Liver (tissue), 9 donors: ENCODE data around the gene HNRNPM. TPM values are rescaled to one million over a fixed set of nuclear protein-coding genes. Genes with fewer than 3 reads are reported as not detected.

Experiments used
- DNase-seq: peaks from one replicate; pipeline ENCODE4 v3.0.0-alpha.2; 2017; ENCODE audit warnings: low spot score
- H3K27ac ChIP-seq, 2 donors: one replicate each; pipeline ENCODE4 v1.7.0; 2013; ENCODE audit warnings: inconsistent platforms in 2 of 2, low read length in 2 of 2, control low read depth in 1 of 2, low read depth in 1 of 2, mild to moderate bottlenecking in 1 of 2
- H3K27me3 ChIP-seq, 4 donors: one replicate each; pipeline versions ENCODE4 v1.6.1 to v1.7.0; 2013; ENCODE audit warnings: low read length in 3 of 4, inconsistent platforms in 1 of 4, mild to moderate bottlenecking in 1 of 4, moderate library complexity in 1 of 4; ENCODE audit not compliant: control insufficient read depth in 4 of 4, insufficient read depth in 4 of 4
- H3K36me3 ChIP-seq, 4 donors: one replicate each; pipeline versions ENCODE4 v1.6.1 to v1.7.0; 2013; ENCODE audit warnings: low read length in 3 of 4, mild to moderate bottlenecking in 3 of 4, low read depth in 1 of 4, moderate library complexity in 1 of 4; ENCODE audit not compliant: control insufficient read depth in 4 of 4, insufficient read depth in 3 of 4
- H3K4me1 ChIP-seq, 4 donors: one replicate each; pipeline versions ENCODE4 v1.6.1 to v1.7.0; 2013; ENCODE audit warnings: low read length in 3 of 4, mild to moderate bottlenecking in 3 of 4, moderate library complexity in 1 of 4; ENCODE audit not compliant: control insufficient read depth in 4 of 4, insufficient read depth in 4 of 4
- H3K4me3 ChIP-seq, 3 donors: one replicate each; pipeline versions ENCODE4 v1.6.1 to v1.7.0; 2013; ENCODE audit warnings: low read length in 3 of 3, control low read depth in 1 of 3, low read depth in 1 of 3, mild to moderate bottlenecking in 1 of 3
- H3K9ac ChIP-seq, 2 donors: one replicate each; pipeline ENCODE4 v1.7.0; 2013; ENCODE audit warnings: low read length in 2 of 2, mild to moderate bottlenecking in 2 of 2, moderate library complexity in 2 of 2, control low read depth in 1 of 2, low read depth in 1 of 2
- H3K9me3 ChIP-seq, 4 donors: one replicate each; pipeline versions ENCODE4 v1.6.1 to v1.7.0; 2013; ENCODE audit warnings: low read length in 3 of 4; ENCODE audit not compliant: control insufficient read depth in 4 of 4
- EGR1 ChIP-seq, 2 donors: IDR thresholded peaks; 2 replicates each; pipeline ENCODE4 v1.6.1; 2016 to 2018; ENCODE audit warnings: antibody characterized with exemption in 2 of 2, low read depth in 2 of 2
- FOXA1 ChIP-seq: IDR thresholded peaks from 2 replicates; pipeline ENCODE4 v1.6.1; 2016; ENCODE audit warnings: antibody characterized with exemption
- GABPA ChIP-seq, 2 donors: IDR thresholded peaks in 1 of 2; conservative IDR thresholded peaks in 1 of 2; 2 replicates each; pipeline ENCODE4 v1.6.1; 2016; ENCODE audit warnings: antibody characterized with exemption in 2 of 2, mild to moderate bottlenecking in 1 of 2, moderate library complexity in 1 of 2
- HNF4G ChIP-seq: IDR thresholded peaks from 2 replicates; pipeline ENCODE4 v1.6.1; 2016; ENCODE audit warnings: antibody characterized with exemption
- JUND ChIP-seq, 2 donors: IDR thresholded peaks; 2 replicates each; pipeline ENCODE4 v1.6.1; 2016; ENCODE audit warnings: antibody characterized with exemption in 2 of 2
- RAD21 ChIP-seq, 2 donors: IDR thresholded peaks; 2 replicates each; pipeline ENCODE4 v1.6.1; 2016; ENCODE audit warnings: antibody characterized with exemption in 2 of 2, mild to moderate bottlenecking in 2 of 2
- SP1 ChIP-seq: IDR thresholded peaks from 2 replicates; pipeline ENCODE4 v1.6.1; 2018; ENCODE audit warnings: antibody characterized with exemption, mild to moderate bottlenecking
- TAF1 ChIP-seq: conservative IDR thresholded peaks from 2 replicates; pipeline ENCODE4 v1.6.1; 2016; ENCODE audit warnings: antibody characterized with exemption, mild to moderate bottlenecking
- YY1 ChIP-seq: IDR thresholded peaks from 2 replicates; pipeline ENCODE4 v1.6.1; 2016; ENCODE audit warnings: antibody characterized with exemption, mild to moderate bottlenecking
- WGBS: extraction: QIAGEN DNeasy Blood & Tissue Kit; methylation state at CpG from one replicate; pipeline ENCODE4 v1.1.7; 2013; 5-methylcytosine and 5-hydroxymethylcytosine counted together
- polyA plus RNA-seq, 2 donors: library from polyadenylated mRNA; stranded (reverse) in 1 of 2; unstranded in 1 of 2; fragments of 200-250 nt in 1 of 2; fragments of >200 nt in 1 of 2; fragmentation: Nextera tagmentation in 1 of 2; extraction: Ambion mirVana in 1 of 2; gene quantifications; one replicate each; pipeline versions ENCODE4 v1.2.1 to v1.2.3, GENCODE V29; 2013 to 2015
- total RNA-seq, 2 donors: library from RNA; depleted of rRNA; stranded (reverse); fragments of >200 nt; gene quantifications; one replicate each; pipeline ENCODE4 v1.2.3, GENCODE V29; 2014
- TF ChIP-seq, protein P1 (sequence below): IDR thresholded peaks from 2 replicates; pipeline ENCODE4 v1.6.1; 2016; ENCODE audit warnings: antibody characterized with exemption
- TF ChIP-seq, protein P2 (sequence below): IDR thresholded peaks from 2 replicates; pipeline ENCODE4 v1.6.1; 2016; ENCODE audit warnings: antibody characterized with exemption
- TF ChIP-seq, protein P3 (sequence below): IDR thresholded peaks from 2 replicates; pipeline ENCODE4 v1.6.1; 2016; ENCODE audit warnings: antibody characterized with exemption, mild to moderate bottlenecking
- TF ChIP-seq, protein P4 (sequence below): fragments of 150-350 bp; IDR thresholded peaks from 2 replicates; pipeline ENCODE4 v1.5.1; 2017; ENCODE audit warnings: improper control_type of control experiment, low read depth, low read length; ENCODE audit not compliant: missing input control
- TF ChIP-seq, protein P5 (sequence below): IDR thresholded peaks from 2 replicates; pipeline ENCODE4 v1.6.1; 2016; ENCODE audit warnings: antibody characterized with exemption
- donor health status: healthy.
- donor health status: healthy.
- donor health status: healthy.
- donor health status: healthy.
- donor health status: healthy.

Gene HNRNPM
- total and polyA plus RNA-seq, 4 donors = 39.4 to 86.9 (median 70.7) TPM

DNA sequence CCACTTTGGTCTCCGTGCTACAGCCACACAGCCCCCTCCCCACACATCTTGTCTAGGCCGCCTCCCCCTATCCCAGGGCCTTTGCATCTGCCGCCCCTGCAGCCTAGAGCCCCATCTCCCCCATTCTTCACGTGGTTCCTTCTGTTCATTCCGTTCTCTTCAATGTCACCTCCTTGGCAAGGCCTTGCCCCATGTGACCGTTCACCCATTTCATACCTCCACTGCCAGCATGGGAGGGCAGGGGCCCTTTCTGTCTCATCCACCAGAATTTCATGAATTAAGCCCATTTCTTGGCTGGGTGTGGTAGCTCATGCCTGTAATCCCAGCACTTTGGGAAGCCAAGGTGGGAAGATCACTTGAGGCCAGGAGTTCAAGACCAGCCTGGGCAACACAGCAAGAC lies 15.7 kb upstream of the HNRNPM start (continued):
- TF ChIP-seq FOXA1 (no peak), GABPA (IDR thresholded peaks at IDR 0.05 in 1 of 2, conservative IDR thresholded peaks at IDR 0.05 in 1 of 2) (no peak), YY1 (no peak), EGR1 (IDR thresholded peaks at IDR 0.05; ENCODE audit: low read depth in 2 of 2) (no peak), RAD21 (IDR thresholded peaks at IDR 0.05) (no peak)
- TF ChIP-seq, protein P1, sequence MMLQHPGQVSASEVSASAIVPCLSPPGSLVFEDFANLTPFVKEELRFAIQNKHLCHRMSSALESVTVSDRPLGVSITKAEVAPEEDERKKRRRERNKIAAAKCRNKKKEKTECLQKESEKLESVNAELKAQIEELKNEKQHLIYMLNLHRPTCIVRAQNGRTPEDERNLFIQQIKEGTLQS = no peak
- TF ChIP-seq, protein P2, sequence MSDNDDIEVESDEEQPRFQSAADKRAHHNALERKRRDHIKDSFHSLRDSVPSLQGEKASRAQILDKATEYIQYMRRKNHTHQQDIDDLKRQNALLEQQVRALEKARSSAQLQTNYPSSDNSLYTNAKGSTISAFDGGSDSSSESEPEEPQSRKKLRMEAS = no peak

DNA sequence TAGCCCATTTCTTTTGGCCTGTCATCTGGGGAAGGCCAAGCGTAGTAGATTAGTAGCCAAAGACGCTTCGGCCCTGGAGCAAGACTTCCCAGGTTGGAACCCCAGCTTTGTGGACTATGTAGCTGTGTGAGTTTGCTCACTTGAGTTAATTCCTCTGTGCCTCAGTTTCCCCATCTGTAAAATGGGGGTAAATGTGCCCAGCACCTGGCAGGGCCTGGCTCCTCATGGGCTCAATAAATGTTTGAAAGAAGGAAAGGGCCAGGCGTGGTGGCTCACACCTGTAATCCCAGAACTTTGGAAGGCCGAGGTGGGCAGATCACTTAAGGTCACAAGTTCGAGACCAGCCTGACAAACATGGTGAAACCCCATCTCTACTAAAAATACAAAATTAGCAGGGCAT lies 14.9 kb upstream of the HNRNPM start:
- no peak overlapping the region for H3K9ac ChIP-seq
- WGBS = 95% methylated on average over 6 of the region's 6 CpGs
- H3K36me3 ChIP-seq = peaks cover 3 to 7% (median 5%) of the 10 kb centered on the region in 4 donors
- no peak overlapping the region for H3K4me3 ChIP-seq
- H3K27me3 ChIP-seq = no peaks in the 10 kb centered on the region
- TF ChIP-seq, protein P3, sequence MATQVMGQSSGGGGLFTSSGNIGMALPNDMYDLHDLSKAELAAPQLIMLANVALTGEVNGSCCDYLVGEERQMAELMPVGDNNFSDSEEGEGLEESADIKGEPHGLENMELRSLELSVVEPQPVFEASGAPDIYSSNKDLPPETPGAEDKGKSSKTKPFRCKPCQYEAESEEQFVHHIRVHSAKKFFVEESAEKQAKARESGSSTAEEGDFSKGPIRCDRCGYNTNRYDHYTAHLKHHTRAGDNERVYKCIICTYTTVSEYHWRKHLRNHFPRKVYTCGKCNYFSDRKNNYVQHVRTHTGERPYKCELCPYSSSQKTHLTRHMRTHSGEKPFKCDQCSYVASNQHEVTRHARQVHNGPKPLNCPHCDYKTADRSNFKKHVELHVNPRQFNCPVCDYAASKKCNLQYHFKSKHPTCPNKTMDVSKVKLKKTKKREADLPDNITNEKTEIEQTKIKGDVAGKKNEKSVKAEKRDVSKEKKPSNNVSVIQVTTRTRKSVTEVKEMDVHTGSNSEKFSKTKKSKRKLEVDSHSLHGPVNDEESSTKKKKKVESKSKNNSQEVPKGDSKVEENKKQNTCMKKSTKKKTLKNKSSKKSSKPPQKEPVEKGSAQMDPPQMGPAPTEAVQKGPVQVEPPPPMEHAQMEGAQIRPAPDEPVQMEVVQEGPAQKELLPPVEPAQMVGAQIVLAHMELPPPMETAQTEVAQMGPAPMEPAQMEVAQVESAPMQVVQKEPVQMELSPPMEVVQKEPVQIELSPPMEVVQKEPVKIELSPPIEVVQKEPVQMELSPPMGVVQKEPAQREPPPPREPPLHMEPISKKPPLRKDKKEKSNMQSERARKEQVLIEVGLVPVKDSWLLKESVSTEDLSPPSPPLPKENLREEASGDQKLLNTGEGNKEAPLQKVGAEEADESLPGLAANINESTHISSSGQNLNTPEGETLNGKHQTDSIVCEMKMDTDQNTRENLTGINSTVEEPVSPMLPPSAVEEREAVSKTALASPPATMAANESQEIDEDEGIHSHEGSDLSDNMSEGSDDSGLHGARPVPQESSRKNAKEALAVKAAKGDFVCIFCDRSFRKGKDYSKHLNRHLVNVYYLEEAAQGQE = no peak
- TF ChIP-seq, protein P4, sequence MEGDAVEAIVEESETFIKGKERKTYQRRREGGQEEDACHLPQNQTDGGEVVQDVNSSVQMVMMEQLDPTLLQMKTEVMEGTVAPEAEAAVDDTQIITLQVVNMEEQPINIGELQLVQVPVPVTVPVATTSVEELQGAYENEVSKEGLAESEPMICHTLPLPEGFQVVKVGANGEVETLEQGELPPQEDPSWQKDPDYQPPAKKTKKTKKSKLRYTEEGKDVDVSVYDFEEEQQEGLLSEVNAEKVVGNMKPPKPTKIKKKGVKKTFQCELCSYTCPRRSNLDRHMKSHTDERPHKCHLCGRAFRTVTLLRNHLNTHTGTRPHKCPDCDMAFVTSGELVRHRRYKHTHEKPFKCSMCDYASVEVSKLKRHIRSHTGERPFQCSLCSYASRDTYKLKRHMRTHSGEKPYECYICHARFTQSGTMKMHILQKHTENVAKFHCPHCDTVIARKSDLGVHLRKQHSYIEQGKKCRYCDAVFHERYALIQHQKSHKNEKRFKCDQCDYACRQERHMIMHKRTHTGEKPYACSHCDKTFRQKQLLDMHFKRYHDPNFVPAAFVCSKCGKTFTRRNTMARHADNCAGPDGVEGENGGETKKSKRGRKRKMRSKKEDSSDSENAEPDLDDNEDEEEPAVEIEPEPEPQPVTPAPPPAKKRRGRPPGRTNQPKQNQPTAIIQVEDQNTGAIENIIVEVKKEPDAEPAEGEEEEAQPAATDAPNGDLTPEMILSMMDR = no peak
- no peak for TF ChIP-seq SP1
- TF ChIP-seq, protein P5, sequence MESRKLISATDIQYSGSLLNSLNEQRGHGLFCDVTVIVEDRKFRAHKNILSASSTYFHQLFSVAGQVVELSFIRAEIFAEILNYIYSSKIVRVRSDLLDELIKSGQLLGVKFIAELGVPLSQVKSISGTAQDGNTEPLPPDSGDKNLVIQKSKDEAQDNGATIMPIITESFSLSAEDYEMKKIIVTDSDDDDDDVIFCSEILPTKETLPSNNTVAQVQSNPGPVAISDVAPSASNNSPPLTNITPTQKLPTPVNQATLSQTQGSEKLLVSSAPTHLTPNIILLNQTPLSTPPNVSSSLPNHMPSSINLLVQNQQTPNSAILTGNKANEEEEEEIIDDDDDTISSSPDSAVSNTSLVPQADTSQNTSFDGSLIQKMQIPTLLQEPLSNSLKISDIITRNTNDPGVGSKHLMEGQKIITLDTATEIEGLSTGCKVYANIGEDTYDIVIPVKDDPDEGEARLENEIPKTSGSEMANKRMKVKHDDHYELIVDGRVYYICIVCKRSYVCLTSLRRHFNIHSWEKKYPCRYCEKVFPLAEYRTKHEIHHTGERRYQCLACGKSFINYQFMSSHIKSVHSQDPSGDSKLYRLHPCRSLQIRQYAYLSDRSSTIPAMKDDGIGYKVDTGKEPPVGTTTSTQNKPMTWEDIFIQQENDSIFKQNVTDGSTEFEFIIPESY = no peak
- no peaks in the 10 kb centered on the region for H3K9me3 ChIP-seq
- H3K27ac ChIP-seq = no peak overlapping the region
- DNase-seq = no peak
- peaks cover 0 to 3% (median 1%) of the 10 kb centered on the region in 4 donors for H3K4me1 ChIP-seq

DNA sequence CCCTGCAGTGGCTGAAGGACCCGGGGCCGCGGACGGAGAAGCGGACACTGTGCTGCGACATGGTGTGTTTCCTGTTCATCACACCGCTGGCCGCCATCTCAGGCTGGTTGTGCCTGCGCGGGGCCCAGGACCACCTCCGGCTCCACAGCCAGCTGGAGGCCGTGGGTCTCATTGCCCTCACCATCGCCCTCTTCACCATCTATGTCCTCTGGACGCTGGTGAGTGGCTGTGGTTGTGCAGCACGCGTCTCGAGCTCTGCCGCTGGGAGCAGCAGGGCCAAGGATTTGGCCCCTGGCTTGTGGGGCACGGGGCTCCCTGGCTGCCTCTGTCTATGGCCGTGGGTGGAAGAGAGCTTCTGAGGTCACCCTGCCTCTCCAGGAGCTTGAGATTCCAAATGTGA lies 14.1 kb upstream of the HNRNPM start:
- TF ChIP-seq TAF1 (no peak), RAD21 (IDR thresholded peaks at IDR 0.05) (no peak), HNF4G (no peak), SP1 (no peak), JUND (IDR thresholded peaks at IDR 0.05) (no peak)
- TF ChIP-seq, protein P4 = no peak
- TF ChIP-seq, protein P5 = no peak
- H3K4me3 ChIP-seq = no peak overlapping the region
- peaks cover 0 to 3% (median 1%) of the 10 kb centered on the region in 4 donors for H3K4me1 ChIP-seq
- no peaks in the 10 kb centered on the region for H3K27me3 ChIP-seq
- H3K9me3 ChIP-seq = no peaks in the 10 kb centered on the region
- 95% methylated on average over 20 of the region's 20 CpGs for WGBS
- no peak overlapping the region for H3K9ac ChIP-seq
- no peak for DNase-seq
- peaks cover 3 to 7% (median 5%) of the 10 kb centered on the region in 4 donors for H3K36me3 ChIP-seq
- H3K27ac ChIP-seq = no peak overlapping the region
